HCT116 (cell line): ENCODE results near the gene BEND6. TPM values are rescaled to one million over a fixed set of nuclear protein-coding genes. Genes with fewer than 3 reads are reported as not detected.

Experiments
- ATAC-seq: fragments of 200-7000 bp; cut with Tn5 transposase; 2 replicates; pipeline ENCODE4 v1.9.1; 2020; ENCODE audit warnings: mild to moderate bottlenecking, moderate library complexity
- BruUV-seq: library from RNA; stranded (reverse); fragments of 400-500 nt; replicated peaks from 2 replicates; lab custom pipeline; 2021; lab: Mats Ljungman, UMichigan
- CTCF ChIA-PET: fragments of 300-600 bp; sonication (Branson Sonifier 250); formaldehyde crosslinking; loops from one replicate; lab custom pipeline; 2021; ENCODE audit warnings: antibody characterized with exemption; lab: Charles Lee
- POLR2A ChIA-PET: fragments of 300-600, 350-600 bp; sonication (Branson Sonifier 250); formaldehyde crosslinking; loops from one replicate; lab custom pipeline; 2021; ENCODE audit warnings: antibody characterized with exemption; lab: Charles Lee
- RAD21 ChIA-PET, 2 experiments: fragments of 300-600 bp; sonication (Branson Sonifier 250); formaldehyde crosslinking; loops; one replicate each; lab custom pipeline; 2023; ENCODE audit warnings: low total read pairs in 2 of 2; ENCODE audit not compliant: uncharacterized antibody in 2 of 2, unreplicated experiment in 2 of 2, low non-redundant PET in 1 of 2; lab: Charles Lee
- DNase-seq: peaks from one replicate; pipeline ENCODE4 v3.0.0-alpha.2; 2010; ENCODE audit warnings: low read depth, low spot score
- H2AFZ ChIP-seq: fragments of 200-600 bp; shearing (Covaris generic), sonication (generic); 2 replicates; pipeline ENCODE4 v1.6.1; 2017; ENCODE audit warnings: low read depth, mixed run types, mixed read lengths, antibody characterized with exemption, low read length; ENCODE audit not compliant: poor library complexity, severe bottlenecking
- H3K27ac ChIP-seq: 2 replicates; pipeline ENCODE4 v1.5.1; 2012; ENCODE audit warnings: low read depth, low read length
- H3K27me3 ChIP-seq: fragments of 200-600 bp; sonication (generic); 2 replicates; pipeline ENCODE4 v1.6.1; 2016; ENCODE audit warnings: mixed run types, low read length, mixed read lengths; ENCODE audit not compliant: insufficient read depth
- H3K36me3 ChIP-seq, 2 experiments: fragments of 200-500 bp in 1 of 2; fragments of 200-600 bp in 1 of 2; sonication (Bioruptor generic) in 1 of 2; sonication (generic) in 1 of 2; 2 replicates each; pipeline versions ENCODE4 v1.5.1 to v1.6.1; 2014 to 2016; ENCODE audit warnings: low read length in 2 of 2, inconsistent platforms in 1 of 2, mixed read lengths in 1 of 2, mixed run types in 1 of 2; ENCODE audit not compliant: insufficient read depth in 2 of 2, control insufficient read depth in 1 of 2
- H3K4me1 ChIP-seq, 2 experiments: fragments of 200-600 bp in 1 of 2; sonication (generic) in 1 of 2; 2 replicates each; pipeline versions ENCODE4 v1.5.1 to v1.6.1; 2012 to 2017; ENCODE audit warnings: low read length in 2 of 2, inconsistent platforms in 1 of 2, mild to moderate bottlenecking in 1 of 2, mixed read lengths in 1 of 2, mixed run types in 1 of 2, moderate library complexity in 1 of 2; ENCODE audit not compliant: insufficient read depth in 2 of 2, control insufficient read depth in 1 of 2
- H3K4me2 ChIP-seq: fragments of 200-600 bp; sonication (generic); 2 replicates; pipeline ENCODE4 v1.6.1; 2017; ENCODE audit warnings: mixed run types, low read length, mixed read lengths
- H3K4me3 ChIP-seq, 2 experiments: fragments of 200-600 bp in 1 of 2; sonication (generic) in 1 of 2; replicated peaks in 1 of 2; 2 replicates each; pipeline ENCODE4 v1.5.1; 2011 to 2016; ENCODE audit warnings: low read length in 2 of 2, control low read depth in 1 of 2, low read depth in 1 of 2, mild to moderate bottlenecking in 1 of 2, mixed read lengths in 1 of 2, mixed run types in 1 of 2
- H3K79me2 ChIP-seq: fragments of 200-600 bp; sonication (generic); 2 replicates; pipeline ENCODE4 v1.6.1; 2017; ENCODE audit warnings: mild to moderate bottlenecking, mixed run types, low read length, moderate library complexity, mixed read lengths; ENCODE audit not compliant: insufficient read depth
- H3K9ac ChIP-seq: fragments of 200-600 bp; sonication (generic); 2 replicates; pipeline ENCODE4 v1.6.1; 2016; ENCODE audit warnings: low read length, mixed read lengths
- H3K9me2 ChIP-seq: fragments of 200-600 bp; sonication (generic), shearing (Covaris generic); 2 replicates; pipeline ENCODE4 v1.6.1; 2017; ENCODE audit warnings: mixed run types, mild to moderate bottlenecking, moderate library complexity; ENCODE audit not compliant: insufficient read depth
- H3K9me3 ChIP-seq, 2 experiments: fragments of 200-500 bp in 1 of 2; fragments of 200-600 bp in 1 of 2; sonication (Bioruptor generic) in 1 of 2; sonication (generic) in 1 of 2; 2 replicates each; pipeline ENCODE4 v1.6.1; 2014 to 2017; ENCODE audit warnings: low read length in 2 of 2, mixed read lengths in 2 of 2, inconsistent platforms in 1 of 2, low read depth in 1 of 2, mild to moderate bottlenecking in 1 of 2, mixed run types in 1 of 2, moderate library complexity in 1 of 2; ENCODE audit not compliant: control insufficient read depth in 1 of 2, insufficient read depth in 1 of 2
- H4K20me1 ChIP-seq: fragments of 200-600 bp; sonication (generic), shearing (Covaris generic); 2 replicates; pipeline ENCODE4 v1.6.1; 2017; ENCODE audit warnings: mixed run types, mild to moderate bottlenecking, moderate library complexity; ENCODE audit not compliant: insufficient read depth
- CTCF ChIP-seq, 3 experiments: fragments of 200-600 bp in 1 of 3; sonication (generic) in 1 of 3; IDR thresholded peaks in 2 of 3; conservative IDR thresholded peaks in 1 of 3; 2 replicates each; pipeline ENCODE4 v1.5.1; 2012 to 2017; ENCODE audit warnings: low read depth in 2 of 3, low read length in 2 of 3, antibody characterized with exemption in 1 of 3, borderline replicate concordance in 1 of 3, control low read depth in 1 of 3, mild to moderate bottlenecking in 1 of 3, mixed read lengths in 1 of 3, mixed run types in 1 of 3, moderate library complexity in 1 of 3; ENCODE audit not compliant: insufficient read depth in 1 of 3
- EGR1 ChIP-seq: IDR thresholded peaks from 2 replicates; pipeline ENCODE4 v1.6.1; 2012; ENCODE audit warnings: low read depth
- ELF1 ChIP-seq: IDR thresholded peaks from 2 replicates; pipeline ENCODE4 v1.6.1; 2012; ENCODE audit warnings: low read depth, borderline replicate concordance
- EZH2 ChIP-seq: fragments of 200-600 bp; sonication (generic); IDR thresholded peaks from 2 replicates; pipeline ENCODE4 v1.6.1; 2017; ENCODE audit warnings: antibody characterized with exemption, mixed run types
- FOSL1 ChIP-seq: IDR thresholded peaks from 2 replicates; pipeline ENCODE4 v1.6.1; 2012; ENCODE audit warnings: low read depth
- JUND ChIP-seq: IDR thresholded peaks from 2 replicates; pipeline ENCODE4 v1.6.1; 2012
- RAD21 ChIP-seq: IDR thresholded peaks from 2 replicates; pipeline ENCODE4 v1.6.1; 2012; ENCODE audit warnings: low read depth, mild to moderate bottlenecking
- ZBTB33 ChIP-seq: IDR thresholded peaks from 2 replicates; pipeline ENCODE4 v1.6.1; 2011; ENCODE audit warnings: mild to moderate bottlenecking, low read length, moderate library complexity; ENCODE audit not compliant: insufficient replicate concordance; ENCODE audit errors: extremely low read depth
- ZNF274 ChIP-seq: fragments of 200-500 bp; sonication (Bioruptor generic); IDR thresholded peaks from 2 replicates; pipeline ENCODE4 v1.6.1; 2014; ENCODE audit warnings: mild to moderate bottlenecking, low read depth, low read length, inconsistent platforms
- intact Hi-C: fragments of 100-400 bp; cut with micrococcal nuclease; formaldehyde crosslinking; loops from 2 replicates; pipeline ENCODE4 v1.10.0; 2022
- total RNA-seq: library from RNA; stranded (reverse); gene quantifications from one replicate; pipeline ENCODE4 v1.2.1, GENCODE V29; 2021; ENCODE audit not compliant: unreplicated experiment

The BEND6 gene
- total RNA-seq, 1 experiment from 2014 or later: 4.0 TPM

DNA sequence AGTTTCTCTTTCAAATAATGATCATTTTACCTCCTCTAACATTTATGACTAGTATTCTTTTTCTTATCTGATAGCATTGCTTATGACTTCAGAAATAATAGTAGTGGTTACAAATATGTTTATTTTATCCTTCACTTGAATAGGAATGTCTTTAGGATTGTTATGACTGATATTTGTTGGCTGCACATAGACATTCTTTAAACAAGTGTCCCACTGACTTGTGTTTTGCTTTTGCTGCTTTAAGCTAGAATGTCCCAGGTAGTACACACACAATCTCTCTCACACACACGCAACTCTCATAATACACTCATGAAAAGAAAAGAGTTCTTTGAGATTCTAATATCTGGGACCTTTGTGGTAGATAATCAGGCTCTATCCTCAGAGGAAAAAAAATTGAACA is 113.2 kb downstream of the BEND6 start:
- ATAC-seq (no peak), DNase-seq (no peak)
- CTCF ChIA-PET: no interaction called here
- no TSS peak for BruUV-seq
- Histone ChIP-seq H3K4me1 (no peaks in the 10 kb centered on the region), H3K79me2 (no peaks in the 10 kb centered on the region; the same call in 1 of the 2 replicates), H3K4me3 (no peak overlapping the region), H3K4me2 (no peak overlapping the region), H2AFZ (no peak overlapping the region), H4K20me1 (no peaks in the 10 kb centered on the region), H3K9me2 (no peaks in the 10 kb centered on the region), H3K27ac (no peak overlapping the region), H3K27me3 (no peaks in the 10 kb centered on the region), H3K9ac (no peak overlapping the region), H3K9me3 (no peaks in the 10 kb centered on the region), H3K36me3 (0 out of 4 replicates have a peak, but pooled peaks cover 2 to 8% of the 10 kb centered on the region in 2 experiments)
- no peak for TF ChIP-seq RAD21
- TF ChIP-seq EGR1: no peak
- TF ChIP-seq ZBTB33: no peak
- TF ChIP-seq FOSL1: no peak
- no peak for TF ChIP-seq JUND
- no peak for TF ChIP-seq EZH2
- TF ChIP-seq CTCF (IDR thresholded peaks at IDR 0.05 in 2 of 3, conservative IDR thresholded peaks at IDR 0.05 in 1 of 3; ENCODE audit: borderline replicate concordance in 1 of 3, insufficient read depth in 1 of 3, low read depth in 2 of 3, low read length in 2 of 3): no peak
- no peak for TF ChIP-seq ZNF274
- no peak for TF ChIP-seq ELF1
- RAD21 ChIA-PET: no interaction called here
- POLR2A ChIA-PET: no interaction called here
- intact Hi-C loops: no loop called here
